A549 treated with CORT108297 at 1 μM for 4 hours (cell line): Measurements from ENCODE around the gene OLFML3. TPM values are rescaled to one million over a fixed set of nuclear protein-coding genes. Genes with fewer than 3 reads are reported as not detected.

Experiments used
- total RNA-seq: library from RNA; stranded (reverse); fragments of 200-300 nt; extraction: Qiagen RNA extraction; gene quantifications from 5 replicates; pipeline ENCODE4 v1.2.3, GENCODE V29; 2022

Gene OLFML3, protein sequence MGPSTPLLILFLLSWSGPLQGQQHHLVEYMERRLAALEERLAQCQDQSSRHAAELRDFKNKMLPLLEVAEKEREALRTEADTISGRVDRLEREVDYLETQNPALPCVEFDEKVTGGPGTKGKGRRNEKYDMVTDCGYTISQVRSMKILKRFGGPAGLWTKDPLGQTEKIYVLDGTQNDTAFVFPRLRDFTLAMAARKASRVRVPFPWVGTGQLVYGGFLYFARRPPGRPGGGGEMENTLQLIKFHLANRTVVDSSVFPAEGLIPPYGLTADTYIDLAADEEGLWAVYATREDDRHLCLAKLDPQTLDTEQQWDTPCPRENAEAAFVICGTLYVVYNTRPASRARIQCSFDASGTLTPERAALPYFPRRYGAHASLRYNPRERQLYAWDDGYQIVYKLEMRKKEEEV
- 3.7 to 4.0 TPM (median 3.8 TPM) in 5 replicates for total RNA-seq

DNA sequence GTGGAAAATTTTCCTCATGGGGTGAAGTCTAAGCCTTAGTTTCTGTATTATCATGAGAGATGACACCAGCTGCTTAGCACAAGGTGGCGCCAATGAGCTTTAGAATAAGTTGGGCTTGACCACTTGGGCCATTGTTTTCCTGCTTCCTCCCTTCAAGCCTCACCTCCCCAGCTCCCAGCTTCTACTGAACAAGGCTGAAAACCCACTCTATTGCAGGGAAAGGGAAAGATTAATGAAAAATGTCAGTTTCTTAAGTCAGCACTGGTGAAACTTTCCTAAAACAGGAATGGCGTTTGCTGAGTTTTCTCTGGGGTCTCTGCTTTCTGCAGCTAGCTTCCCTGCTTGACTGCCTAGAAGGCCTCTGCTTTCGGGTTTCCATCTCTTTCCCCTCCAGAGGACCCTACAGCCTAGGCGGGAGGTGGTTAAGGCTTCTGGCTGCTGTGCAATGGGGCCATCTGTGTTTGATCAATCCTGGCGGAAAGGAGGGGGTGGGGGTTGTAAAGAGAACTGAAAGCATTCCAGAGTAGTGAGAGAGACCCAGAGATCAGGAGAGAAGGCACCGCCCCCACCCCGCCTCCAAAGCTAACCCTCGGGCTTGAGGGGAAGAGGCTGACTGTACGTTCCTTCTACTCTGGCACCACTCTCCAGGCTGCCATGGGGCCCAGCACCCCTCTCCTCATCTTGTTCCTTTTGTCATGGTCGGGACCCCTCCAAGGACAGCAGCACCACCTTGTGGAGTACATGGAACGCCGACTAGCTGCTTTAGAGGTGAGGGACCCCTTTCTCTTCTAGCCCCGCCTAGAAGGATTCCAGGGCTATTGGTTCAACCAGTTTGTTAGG lies at the start of gene OLFML3:
TSS of gene OLFML3 (plus strand) at position 612 of the 840 bp plus-strand sequence. CDS start at position 655, 43 bp downstream.

Other genes with a start within 250 kb of the OLFML3 start
- gene PHTF1, start 220.0 kb upstream of the OLFML3 start, total RNA-seq: 14.8 to 16.0 TPM (median 15.6 TPM) in 5 replicates
- 3.6 to 4.5 TPM (median 3.9 TPM) in 5 replicates for gene RSBN1, start 167.0 kb upstream of the OLFML3 start, total RNA-seq
- gene PTPN22, start 107.8 kb upstream of the OLFML3 start, total RNA-seq: not detected in 5 replicates
- 0.44 to 1.2 TPM (median 0.58 TPM) in 5 replicates for gene BCL2L15, start 91.9 kb upstream of the OLFML3 start, total RNA-seq
- gene AP4B1, start 74.7 kb upstream of the OLFML3 start, total RNA-seq: 8.5 to 10.3 TPM (median 9.4 TPM) in 5 replicates
- 8.3 to 9.9 TPM (median 9.5 TPM) in 5 replicates for gene DCLRE1B, start 74.1 kb upstream of the OLFML3 start, total RNA-seq
- gene HIPK1, start 50.1 kb upstream of the OLFML3 start, total RNA-seq: 13.1 to 17.8 TPM (median 15.2 TPM) in 5 replicates
- 0.35 to 0.61 TPM (median 0.39 TPM) in 5 replicates for gene SYT6, start 174.4 kb downstream of the OLFML3 start, total RNA-seq